HG03025 (cell line): ENCODE results near the gene RNF150.

Experiments
- ATAC-seq: cut with Tn5 transposase; IDR thresholded peaks from one replicate; pipeline ENCODE4 v1.9.1; 2021; ENCODE audit warnings: mild to moderate bottlenecking, moderate library complexity; ENCODE audit not compliant: unreplicated experiment, low FRiP score

RNF150 gene

GRCh38 chr4:140875746-140876452, 257.4 kb downstream of the RNF150 start:
- ATAC-seq, result no peak

- no peak for ATAC-seq
Measured at GRCh38 chr4:140874056-140874455, 259.2 kb downstream of the RNF150 start.

GRCh38 chr4:140871368-140871767, 261.9 kb downstream of the RNF150 start:
- ATAC-seq, result no peak

GRCh38 chr4:140870427-140870826, 262.8 kb downstream of the RNF150 start:
- no peak for ATAC-seq

- ATAC-seq, result no peak
Measured at GRCh38 chr4:140869446-140869845, 263.8 kb downstream of the RNF150 start.

- ATAC-seq, result no peak
Measured at GRCh38 chr4:140867356-140867755, 265.9 kb downstream of the RNF150 start.

- no peak for ATAC-seq
Measured at GRCh38 chr4:140866492-140867005, 266.7 kb downstream of the RNF150 start.

- no peak for ATAC-seq
Measured at GRCh38 chr4:140865253-140866217, 267.7 kb downstream of the RNF150 start.

GRCh38 chr4:140863197-140863596, 270.1 kb downstream of the RNF150 start:
- ATAC-seq, result no peak

- ATAC-seq, result no peak
Measured at GRCh38 chr4:140862177-140862442, 271.2 kb downstream of the RNF150 start.

- ATAC-seq, result peak; percentile 64
Measured at GRCh38 chr4:140861359-140862176, 271.7 kb downstream of the RNF150 start.

- no peak for ATAC-seq
Measured at GRCh38 chr4:140858897-140859296, 274.4 kb downstream of the RNF150 start.

- no peak for ATAC-seq
Measured at GRCh38 chr4:140857111-140857510, 276.2 kb downstream of the RNF150 start.

- no peak for ATAC-seq
Measured at GRCh38 chr4:140856621-140857062, 276.6 kb downstream of the RNF150 start.

GRCh38 chr4:140854168-140854567, 279.1 kb downstream of the RNF150 start:
- ATAC-seq, result no peak

GRCh38 chr4:140851804-140852203, 281.5 kb downstream of the RNF150 start:
- ATAC-seq, result no peak

GRCh38 chr4:140851032-140851636, 282.1 kb downstream of the RNF150 start:
- ATAC-seq, result no peak

- ATAC-seq, result no peak
Measured at GRCh38 chr4:140849526-140849925, 283.7 kb downstream of the RNF150 start.

- ATAC-seq, result no peak
Measured at GRCh38 chr4:140846736-140847135, 286.5 kb downstream of the RNF150 start.

GRCh38 chr4:140844061-140844460, 289.2 kb downstream of the RNF150 start:
- no peak for ATAC-seq
